M059J (cell line): Measurements from ENCODE around the gene TMEFF1. TPM values are rescaled to one million over a fixed set of nuclear protein-coding genes. Genes with fewer than 3 reads are reported as not detected.
"Not testable (repeated sequence)": the region's sequence is repeated elsewhere in the genome, so short reads cannot be mapped to it uniquely, and the experiment has no call there.

ENCODE experiments used
- DNase-seq: peaks from one replicate; pipeline ENCODE4 v3.0.0-alpha.2; 2012; ENCODE audit warnings: low read depth
- total RNA-seq: library from RNA; depleted of rRNA; stranded (reverse); fragments of >200 nt; shearing (Covaris generic); gene quantifications from 2 replicates; pipeline ENCODE4 v1.2.3, GENCODE V29; 2014

TMEFF1 gene
- total RNA-seq, 1 experiment from 2014 or later, result 4.0 TPM

- no peak for DNase-seq
These were observed 16.9 kb downstream of the TMEFF1 start for GRCh38 chr9:100489836-100490235.

GRCh38 chr9:100492952-100493351 is 20.0 kb downstream of the TMEFF1 start:
- peak; percentile 75 for DNase-seq

GRCh38 chr9:100498592-100498991 is 25.6 kb downstream of the TMEFF1 start:
- DNase-seq, result peak; percentile 46

- DNase-seq, result no peak
These were observed 26.5 kb downstream of the TMEFF1 start for GRCh38 chr9:100499460-100499859.

- no peak for DNase-seq
These were observed 26.9 kb downstream of the TMEFF1 start for GRCh38 chr9:100499866-100500265.

GRCh38 chr9:100505564-100506159 is 32.7 kb downstream of the TMEFF1 start:
- DNase-seq, result peak; percentile 62

GRCh38 chr9:100507350-100507749 is 34.4 kb downstream of the TMEFF1 start:
- peak; percentile 4 for DNase-seq

- no peak for DNase-seq
These were observed 38.3 kb downstream of the TMEFF1 start for GRCh38 chr9:100511205-100511604.

GRCh38 chr9:100515578-100516494 is 42.9 kb downstream of the TMEFF1 start:
- peak; percentile 17 for DNase-seq

GRCh38 chr9:100521282-100521681 is 48.3 kb downstream of the TMEFF1 start:
- DNase-seq, result no peak

- DNase-seq, result peak; percentile 27
These were observed 52.6 kb downstream of the TMEFF1 start for GRCh38 chr9:100525563-100525962.

GRCh38 chr9:100527180-100527794 is 54.3 kb downstream of the TMEFF1 start:
- DNase-seq, result not testable (repeated sequence)

GRCh38 chr9:100534401-100534800 is 61.5 kb downstream of the TMEFF1 start:
- no peak for DNase-seq

- DNase-seq, result no peak
These were observed 67.4 kb downstream of the TMEFF1 start for GRCh38 chr9:100540327-100540726.

- DNase-seq, result no peak
These were observed 76.1 kb downstream of the TMEFF1 start for GRCh38 chr9:100549048-100549447.

GRCh38 chr9:100554935-100555401 is 82.0 kb downstream of the TMEFF1 start:
- DNase-seq, result no peak

GRCh38 chr9:100555471-100555870 is 82.5 kb downstream of the TMEFF1 start:
- no peak for DNase-seq

GRCh38 chr9:100557053-100557452 is 84.1 kb downstream of the TMEFF1 start:
- DNase-seq, result no peak

GRCh38 chr9:100561256-100561655 is 88.3 kb downstream of the TMEFF1 start:
- DNase-seq, result peak; percentile 61

- no peak for DNase-seq
These were observed 94.9 kb downstream of the TMEFF1 start for GRCh38 chr9:100567856-100568255.

GRCh38 chr9:100573655-100574260 is 100.8 kb downstream of the TMEFF1 start:
- no peak for DNase-seq

- no peak for DNase-seq
These were observed 102.1 kb downstream of the TMEFF1 start for GRCh38 chr9:100575006-100575405.
